SK-N-SH (cell line): ENCODE results near the gene SLC5A2. TPM values are rescaled to one million over a fixed set of nuclear protein-coding genes. Genes with fewer than 3 reads are reported as not detected.

Experiments
- CTCF ChIA-PET: fragments of 300-600, 350-600 bp; formaldehyde crosslinking; extraction: SDS; loops from one replicate; lab custom pipeline; 2021; lab: Yijun Ruan, JAX
- POLR2A ChIA-PET: fragments of 350-600 bp; sonication (Branson Sonifier 250); formaldehyde crosslinking; extraction: SDS; loops from one replicate; lab custom pipeline; 2020; ENCODE audit warnings: antibody characterized with exemption, inconsistent platforms; lab: Yijun Ruan, JAX
- DNase-seq: peaks from one replicate; pipeline ENCODE4 v3.0.0; 2012
- H2AFZ ChIP-seq: fragments of 200-600 bp; sonication (generic); 2 replicates; pipeline ENCODE4 v1.8.1; 2016; ENCODE audit warnings: antibody characterized with exemption, mild to moderate bottlenecking, low read depth
- H3F3A ChIP-seq: fragments of 200-600 bp; sonication (generic); replicated peaks from 2 replicates; pipeline ENCODE3; 2016; ENCODE audit warnings: antibody characterized with exemption, mild to moderate bottlenecking; ENCODE audit not compliant: insufficient read depth
- H3K27ac ChIP-seq, 2 experiments: fragments of 200-500 bp in 1 of 2; fragments of 200-600 bp in 1 of 2; sonication (Bioruptor generic) in 1 of 2; sonication (generic), shearing (Covaris generic) in 1 of 2; 2 replicates each; pipeline versions ENCODE4 v1.5.1 to v1.6.1; 2014 to 2016; ENCODE audit warnings: low read depth in 2 of 2, inconsistent platforms in 1 of 2, low read length in 1 of 2, mild to moderate bottlenecking in 1 of 2, mixed read lengths in 1 of 2
- H3K27me3 ChIP-seq: fragments of 200-600 bp; sonication (generic), shearing (Covaris generic); 2 replicates; pipeline ENCODE4 v1.6.1; 2016; ENCODE audit warnings: mixed run types; ENCODE audit not compliant: insufficient read depth
- H3K36me3 ChIP-seq, 2 experiments: fragments of 200-500 bp in 1 of 2; fragments of 200-600 bp in 1 of 2; sonication (Bioruptor generic) in 1 of 2; sonication (generic) in 1 of 2; replicated peaks in 1 of 2; 2 replicates each; pipeline versions ENCODE3 to v1.5.1; 2014 to 2016; ENCODE audit warnings: low read length in 1 of 2, mild to moderate bottlenecking in 1 of 2; ENCODE audit not compliant: insufficient read depth in 2 of 2, control insufficient read depth in 1 of 2
- H3K4me1 ChIP-seq, 2 experiments: fragments of 200-500 bp in 1 of 2; fragments of 200-600 bp in 1 of 2; sonication (Bioruptor generic) in 1 of 2; sonication (generic), shearing (Covaris generic) in 1 of 2; 2 replicates each; pipeline versions ENCODE4 v1.5.1 to v1.6.1; 2014 to 2016; ENCODE audit warnings: low read depth in 1 of 2, low read length in 1 of 2, mixed run types in 1 of 2; ENCODE audit not compliant: insufficient read depth in 2 of 2, control insufficient read depth in 1 of 2
- H3K4me2 ChIP-seq: fragments of 200-600 bp; sonication (generic), shearing (Covaris generic); 2 replicates; pipeline ENCODE4 v1.6.1; 2017; ENCODE audit warnings: mixed run types
- H3K4me3 ChIP-seq, 2 experiments: fragments of 200-500 bp in 1 of 2; fragments of 200-600 bp in 1 of 2; sonication (Bioruptor generic) in 1 of 2; sonication (generic), shearing (Covaris generic) in 1 of 2; 2 replicates each; pipeline versions ENCODE4 v1.5.1 to v1.8.1; 2014 to 2016; ENCODE audit warnings: low read depth in 2 of 2, inconsistent platforms in 1 of 2, low read length in 1 of 2, mild to moderate bottlenecking in 1 of 2, mixed read lengths in 1 of 2, moderate library complexity in 1 of 2
- H3K79me2 ChIP-seq: fragments of 200-600 bp; sonication (generic); 2 replicates; pipeline ENCODE4 v1.8.1; 2017; ENCODE audit warnings: mild to moderate bottlenecking; ENCODE audit not compliant: insufficient read depth
- H3K9ac ChIP-seq: fragments of 200-600 bp; sonication (generic); 2 replicates; pipeline ENCODE4 v1.6.1; 2017; ENCODE audit warnings: mixed run types
- H3K9me2 ChIP-seq: fragments of 200-600 bp; sonication (generic); 2 replicates; pipeline ENCODE4 v1.6.1; 2017; ENCODE audit warnings: mixed run types
- H3K9me3 ChIP-seq: fragments of 200-600 bp; sonication (generic); 2 replicates; pipeline ENCODE4 v1.6.1; 2017; ENCODE audit warnings: mixed run types, mild to moderate bottlenecking, moderate library complexity
- H4K20me1 ChIP-seq: fragments of 200-600 bp; sonication (generic); 2 replicates; pipeline ENCODE4 v1.6.1; 2017; ENCODE audit warnings: mild to moderate bottlenecking, mixed run types; ENCODE audit not compliant: insufficient read depth
- CHD2 ChIP-seq: fragments of 150-350 bp; IDR thresholded peaks from 2 replicates; pipeline ENCODE4 v1.6.1; 2018; ENCODE audit warnings: low read length; ENCODE audit not compliant: partially characterized antibody
- ELF1 ChIP-seq: IDR thresholded peaks from 2 replicates; pipeline ENCODE4 v1.4.0; 2012
- EZH2phosphoT487 ChIP-seq: fragments of 200-600 bp; sonication (generic); IDR thresholded peaks from 2 replicates; pipeline ENCODE4 v1.6.1; 2017; ENCODE audit warnings: low read depth, mixed run types, mild to moderate bottlenecking, antibody characterized with exemption, moderate library complexity, borderline replicate concordance
- FOSL2 ChIP-seq: IDR thresholded peaks from 2 replicates; pipeline ENCODE4 v1.4.0; 2012; ENCODE audit warnings: low read depth, mild to moderate bottlenecking, moderate library complexity, borderline replicate concordance
- FOXM1 ChIP-seq: IDR thresholded peaks from 2 replicates; pipeline ENCODE4 v1.4.0; 2012; ENCODE audit warnings: low read depth, mild to moderate bottlenecking
- GABPA ChIP-seq: IDR thresholded peaks from 2 replicates; pipeline ENCODE4 v1.4.0; 2012; ENCODE audit warnings: low read depth, mild to moderate bottlenecking
- JUND ChIP-seq: IDR thresholded peaks from 2 replicates; pipeline ENCODE4 v1.4.0; 2012
- MXI1 ChIP-seq: IDR thresholded peaks from 2 replicates; pipeline ENCODE4 v1.6.1; 2012; ENCODE audit warnings: mild to moderate bottlenecking, low read depth, low read length, improper control_type of control experiment
- POLR2AphosphoS5 ChIP-seq: IDR thresholded peaks from 2 replicates; pipeline ENCODE4 v1.6.1; 2012; ENCODE audit warnings: low read depth, low read length
- RCOR1 ChIP-seq: fragments of 150-350 bp; IDR thresholded peaks from 2 replicates; pipeline ENCODE4 v1.6.1; 2017; ENCODE audit warnings: antibody characterized with exemption, low read length
- SIN3A ChIP-seq: IDR thresholded peaks from 2 replicates; pipeline ENCODE4 v1.6.1; 2012; ENCODE audit warnings: low read depth, mild to moderate bottlenecking, low read length, moderate library complexity, borderline replicate concordance
- TAF1 ChIP-seq: IDR thresholded peaks from 2 replicates; pipeline ENCODE4 v1.6.1; 2012; ENCODE audit warnings: low read depth, mild to moderate bottlenecking, low read length, moderate library complexity, borderline replicate concordance
- TCF12 ChIP-seq: IDR thresholded peaks from 2 replicates; pipeline ENCODE4 v1.4.0; 2012
- YY1 ChIP-seq: IDR thresholded peaks from 2 replicates; pipeline ENCODE4 v1.4.0; 2012; ENCODE audit warnings: low read depth, mild to moderate bottlenecking
- WGBS: methylation state at CpG from one replicate; pipeline ENCODE4 v1.1.6; 2017; ENCODE audit warnings: low lambda C conversion rate; 5-methylcytosine and 5-hydroxymethylcytosine counted together
- polyA plus RNA-seq, 3 experiments: library from polyadenylated mRNA; depleted of rRNA; stranded (reverse); fragments of >200 nt; gene quantifications; 2 replicates each; pipeline ENCODE4 v1.2.3, GENCODE V29; 2012
- TF ChIP-seq, protein P1 (sequence below): IDR thresholded peaks from 2 replicates; pipeline ENCODE4 v1.4.0; 2012; ENCODE audit warnings: low read depth
- TF ChIP-seq, protein P2 (sequence below): IDR thresholded peaks from 2 replicates; pipeline ENCODE4; 2012
- TF ChIP-seq, protein P3 (sequence below): fragments of 150-350 bp; IDR thresholded peaks from 2 replicates; pipeline ENCODE4 v1.6.1; 2017; ENCODE audit warnings: antibody characterized with exemption, low read length, low read depth, borderline replicate concordance
- TF ChIP-seq, protein P4 (sequence below): fragments of 150-350 bp; IDR thresholded peaks from 2 replicates; pipeline ENCODE4 v1.6.1; 2016; ENCODE audit warnings: mild to moderate bottlenecking, low read depth, low read length
- TF ChIP-seq, protein P5 (sequence below): fragments of 200-600 bp; sonication (generic); IDR thresholded peaks from 2 replicates; pipeline ENCODE4 v1.6.1; 2017; ENCODE audit warnings: antibody characterized with exemption, mild to moderate bottlenecking, moderate library complexity
- TF ChIP-seq, protein P6 (sequence below): IDR thresholded peaks from 2 replicates; pipeline ENCODE4 v1.4.0; 2012; ENCODE audit warnings: low read depth, borderline replicate concordance

SLC5A2 gene
- polyA plus RNA-seq, 1 of the 3 experiments (the other 2 are of a cell fraction), result 0.31 TPM

GRCh38 chr16:31493506-31494125, 10.7 kb downstream of the SLC5A2 start:
- Histone ChIP-seq H3K27ac (no peak overlapping the region), H3K27me3 (no peaks in the 10 kb centered on the region), H3K9me3 (no peaks in the 10 kb centered on the region), H3F3A (no peaks in the 10 kb centered on the region), H3K4me3 (no peak overlapping the region), H3K79me2 (no peaks in the 10 kb centered on the region), H2AFZ (no peak overlapping the region), H3K4me2 (no peak overlapping the region), H3K9me2 (no peaks in the 10 kb centered on the region), H3K36me3 (peaks cover 4 to 44% of the 10 kb centered on the region in 2 experiments), H4K20me1 (no peaks in the 10 kb centered on the region), H3K9ac (no peak overlapping the region), H3K4me1 (peaks cover 0 to 3% of the 10 kb centered on the region in 2 experiments; a peak in 1 of 4 replicates)
- TF ChIP-seq FOSL2 (no peak), GABPA (no peak), TAF1 (no peak), TCF12 (no peak), MXI1 (no peak), POLR2AphosphoS5 (no peak), EZH2phosphoT487 (no peak), RCOR1 (no peak), ELF1 (no peak), FOXM1 (no peak), JUND (no peak), YY1 (no peak), CHD2 (no peak), SIN3A (no peak)
- TF ChIP-seq, protein P1, sequence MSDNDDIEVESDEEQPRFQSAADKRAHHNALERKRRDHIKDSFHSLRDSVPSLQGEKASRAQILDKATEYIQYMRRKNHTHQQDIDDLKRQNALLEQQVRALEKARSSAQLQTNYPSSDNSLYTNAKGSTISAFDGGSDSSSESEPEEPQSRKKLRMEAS, result no peak
- TF ChIP-seq, protein P2, sequence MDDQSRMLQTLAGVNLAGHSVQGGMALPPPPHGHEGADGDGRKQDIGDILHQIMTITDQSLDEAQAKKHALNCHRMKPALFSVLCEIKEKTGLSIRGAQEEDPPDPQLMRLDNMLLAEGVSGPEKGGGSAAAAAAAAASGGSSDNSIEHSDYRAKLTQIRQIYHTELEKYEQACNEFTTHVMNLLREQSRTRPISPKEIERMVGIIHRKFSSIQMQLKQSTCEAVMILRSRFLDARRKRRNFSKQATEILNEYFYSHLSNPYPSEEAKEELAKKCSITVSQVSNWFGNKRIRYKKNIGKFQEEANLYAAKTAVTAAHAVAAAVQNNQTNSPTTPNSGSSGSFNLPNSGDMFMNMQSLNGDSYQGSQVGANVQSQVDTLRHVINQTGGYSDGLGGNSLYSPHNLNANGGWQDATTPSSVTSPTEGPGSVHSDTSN, result no peak
- TF ChIP-seq, protein P3, sequence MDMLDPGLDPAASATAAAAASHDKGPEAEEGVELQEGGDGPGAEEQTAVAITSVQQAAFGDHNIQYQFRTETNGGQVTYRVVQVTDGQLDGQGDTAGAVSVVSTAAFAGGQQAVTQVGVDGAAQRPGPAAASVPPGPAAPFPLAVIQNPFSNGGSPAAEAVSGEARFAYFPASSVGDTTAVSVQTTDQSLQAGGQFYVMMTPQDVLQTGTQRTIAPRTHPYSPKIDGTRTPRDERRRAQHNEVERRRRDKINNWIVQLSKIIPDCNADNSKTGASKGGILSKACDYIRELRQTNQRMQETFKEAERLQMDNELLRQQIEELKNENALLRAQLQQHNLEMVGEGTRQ, result no peak
- TF ChIP-seq, protein P4, sequence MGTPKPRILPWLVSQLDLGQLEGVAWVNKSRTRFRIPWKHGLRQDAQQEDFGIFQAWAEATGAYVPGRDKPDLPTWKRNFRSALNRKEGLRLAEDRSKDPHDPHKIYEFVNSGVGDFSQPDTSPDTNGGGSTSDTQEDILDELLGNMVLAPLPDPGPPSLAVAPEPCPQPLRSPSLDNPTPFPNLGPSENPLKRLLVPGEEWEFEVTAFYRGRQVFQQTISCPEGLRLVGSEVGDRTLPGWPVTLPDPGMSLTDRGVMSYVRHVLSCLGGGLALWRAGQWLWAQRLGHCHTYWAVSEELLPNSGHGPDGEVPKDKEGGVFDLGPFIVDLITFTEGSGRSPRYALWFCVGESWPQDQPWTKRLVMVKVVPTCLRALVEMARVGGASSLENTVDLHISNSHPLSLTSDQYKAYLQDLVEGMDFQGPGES, result no peak
- TF ChIP-seq, protein P5, sequence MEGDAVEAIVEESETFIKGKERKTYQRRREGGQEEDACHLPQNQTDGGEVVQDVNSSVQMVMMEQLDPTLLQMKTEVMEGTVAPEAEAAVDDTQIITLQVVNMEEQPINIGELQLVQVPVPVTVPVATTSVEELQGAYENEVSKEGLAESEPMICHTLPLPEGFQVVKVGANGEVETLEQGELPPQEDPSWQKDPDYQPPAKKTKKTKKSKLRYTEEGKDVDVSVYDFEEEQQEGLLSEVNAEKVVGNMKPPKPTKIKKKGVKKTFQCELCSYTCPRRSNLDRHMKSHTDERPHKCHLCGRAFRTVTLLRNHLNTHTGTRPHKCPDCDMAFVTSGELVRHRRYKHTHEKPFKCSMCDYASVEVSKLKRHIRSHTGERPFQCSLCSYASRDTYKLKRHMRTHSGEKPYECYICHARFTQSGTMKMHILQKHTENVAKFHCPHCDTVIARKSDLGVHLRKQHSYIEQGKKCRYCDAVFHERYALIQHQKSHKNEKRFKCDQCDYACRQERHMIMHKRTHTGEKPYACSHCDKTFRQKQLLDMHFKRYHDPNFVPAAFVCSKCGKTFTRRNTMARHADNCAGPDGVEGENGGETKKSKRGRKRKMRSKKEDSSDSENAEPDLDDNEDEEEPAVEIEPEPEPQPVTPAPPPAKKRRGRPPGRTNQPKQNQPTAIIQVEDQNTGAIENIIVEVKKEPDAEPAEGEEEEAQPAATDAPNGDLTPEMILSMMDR, result no peak
- TF ChIP-seq, protein P6, sequence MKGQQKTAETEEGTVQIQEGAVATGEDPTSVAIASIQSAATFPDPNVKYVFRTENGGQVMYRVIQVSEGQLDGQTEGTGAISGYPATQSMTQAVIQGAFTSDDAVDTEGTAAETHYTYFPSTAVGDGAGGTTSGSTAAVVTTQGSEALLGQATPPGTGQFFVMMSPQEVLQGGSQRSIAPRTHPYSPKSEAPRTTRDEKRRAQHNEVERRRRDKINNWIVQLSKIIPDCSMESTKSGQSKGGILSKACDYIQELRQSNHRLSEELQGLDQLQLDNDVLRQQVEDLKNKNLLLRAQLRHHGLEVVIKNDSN, result no peak
- ChIA-PET POLR2A (no interaction called here), CTCF (interaction anchor here (0.8 kb wide), 1 partner anchor 12 kb away, joined by 3 read pairs; no protein-coding TSS in a partner anchor)
- WGBS, result 98% methylated on average over 18 of the region's 18 CpGs
- no peak for DNase-seq
